Measurements from ENCODE around the gene RPRD1B. TPM values are rescaled to one million over a fixed set of nuclear protein-coding genes. Genes with fewer than 3 reads are reported as not detected.
"Not testable (repeated sequence)": the region's sequence is repeated elsewhere in the genome, so short reads cannot be mapped to it uniquely, and the experiment has no call there.

Gene RPRD1B
- total RNA-seq, 1 donor from 2014 or later, result 34.4 TPM

GRCh38 chr20:38095017-38095686 is 61.6 kb downstream of the RPRD1B start:
- intact Hi-C loops (cut with micrococcal nuclease), result no loop called here

DNA sequence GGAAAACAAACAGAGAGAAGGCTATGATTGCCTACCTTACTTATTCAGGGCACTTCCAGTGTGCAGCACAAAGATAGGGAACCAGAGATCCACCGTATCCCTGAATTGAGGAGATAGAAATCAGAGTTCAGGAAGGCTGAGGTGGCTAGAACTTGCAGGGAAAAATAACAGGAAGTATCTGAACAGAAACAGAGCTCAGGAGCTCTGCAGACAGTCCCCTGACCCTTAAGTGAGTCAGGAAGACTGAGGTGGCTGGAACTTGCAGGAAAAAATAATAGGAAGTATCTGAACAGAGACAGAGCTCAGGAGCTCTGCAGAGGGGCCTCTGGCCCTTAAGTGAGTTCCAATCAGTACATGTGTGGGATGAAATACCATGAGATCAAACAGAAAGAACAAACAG is 65.4 kb downstream of the RPRD1B start:
- intact Hi-C loops (cut with micrococcal nuclease), result no loop called here

DNA sequence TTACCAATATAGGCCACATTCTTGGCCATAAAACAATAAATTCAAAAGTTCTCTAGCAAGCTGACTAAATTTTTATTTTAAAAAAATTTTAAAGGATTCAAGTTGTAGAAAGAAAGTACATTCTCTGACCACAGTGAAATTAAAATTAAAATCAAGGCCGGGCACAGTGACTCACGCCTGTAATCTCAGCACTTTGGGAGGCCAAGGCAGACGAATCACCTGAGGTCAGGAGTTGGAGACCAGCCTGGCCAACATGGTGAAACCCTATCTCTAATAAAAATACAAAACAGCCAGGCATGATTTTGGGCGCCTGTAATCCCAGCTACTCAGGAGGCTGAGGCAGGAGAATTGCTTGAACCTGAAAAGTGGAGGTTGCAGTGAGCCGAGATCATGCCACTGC is 68.7 kb downstream of the RPRD1B start:
- intact Hi-C loops (cut with micrococcal nuclease), result not testable (repeated sequence)

GRCh38 chr20:38104285-38104684 is 70.7 kb downstream of the RPRD1B start:
- intact Hi-C loops (cut with micrococcal nuclease), result no loop called here

GRCh38 chr20:38106461-38106860 is 72.9 kb downstream of the RPRD1B start:
- intact Hi-C loops (cut with micrococcal nuclease), result no loop called here

GRCh38 chr20:38107386-38107785 is 73.8 kb downstream of the RPRD1B start:
- intact Hi-C loops (cut with micrococcal nuclease), result not testable (repeated sequence)

DNA sequence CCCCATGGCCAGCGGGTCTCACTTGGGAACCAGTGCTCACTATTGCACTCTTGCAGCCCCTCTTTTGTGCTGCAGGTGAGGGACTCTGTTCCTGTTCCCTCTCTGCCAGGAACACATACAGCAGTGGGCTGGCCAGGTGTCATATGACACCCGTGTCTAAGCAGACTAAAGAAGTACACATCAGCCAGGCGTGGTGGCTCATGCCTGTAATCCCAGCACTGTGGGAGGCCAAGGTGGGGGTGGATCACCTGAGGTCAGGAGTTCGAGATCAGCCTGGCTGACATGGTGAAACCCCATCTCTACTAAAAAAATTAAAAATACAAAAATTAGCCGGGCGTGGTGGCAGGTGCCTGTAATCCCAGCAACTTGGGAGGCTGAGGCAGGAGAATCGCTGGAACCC is 74.4 kb downstream of the RPRD1B start:
- intact Hi-C loops (cut with micrococcal nuclease), result not testable (repeated sequence)

GRCh38 chr20:38108438-38108985 is 75.0 kb downstream of the RPRD1B start:
- intact Hi-C loops (cut with micrococcal nuclease), result no loop called here

DNA sequence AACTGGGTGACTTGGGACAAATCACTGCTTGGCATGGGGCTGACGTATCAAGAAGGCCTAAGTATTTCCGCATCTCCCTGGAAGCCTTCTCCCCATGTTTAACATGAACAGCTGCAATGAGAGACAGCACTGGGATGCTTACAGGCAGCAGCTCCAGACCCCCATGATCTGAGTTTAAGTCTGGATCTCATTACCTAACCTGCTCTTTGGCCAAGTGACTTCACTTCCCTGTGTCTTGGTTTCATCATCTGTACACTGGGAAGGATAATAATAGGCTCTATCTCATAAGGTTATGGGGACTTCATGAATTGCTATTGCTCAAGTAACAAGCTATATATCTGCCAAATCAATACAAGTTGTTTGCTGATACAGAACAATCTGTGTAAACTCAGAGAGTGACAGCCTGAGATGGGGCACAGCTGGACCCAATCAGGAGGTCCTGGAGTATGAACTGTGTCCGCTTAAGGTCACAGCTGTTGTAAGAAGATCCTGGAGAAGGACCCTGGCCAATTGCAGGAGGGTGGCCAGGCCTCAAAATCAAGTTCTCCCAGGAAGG is 75.5 kb downstream of the RPRD1B start:
- intact Hi-C loops (cut with micrococcal nuclease), result no loop called here

- intact Hi-C loops (cut with micrococcal nuclease), result no loop called here
Measured at GRCh38 chr20:38109591-38110524, 76.3 kb downstream of the RPRD1B start.

DNA sequence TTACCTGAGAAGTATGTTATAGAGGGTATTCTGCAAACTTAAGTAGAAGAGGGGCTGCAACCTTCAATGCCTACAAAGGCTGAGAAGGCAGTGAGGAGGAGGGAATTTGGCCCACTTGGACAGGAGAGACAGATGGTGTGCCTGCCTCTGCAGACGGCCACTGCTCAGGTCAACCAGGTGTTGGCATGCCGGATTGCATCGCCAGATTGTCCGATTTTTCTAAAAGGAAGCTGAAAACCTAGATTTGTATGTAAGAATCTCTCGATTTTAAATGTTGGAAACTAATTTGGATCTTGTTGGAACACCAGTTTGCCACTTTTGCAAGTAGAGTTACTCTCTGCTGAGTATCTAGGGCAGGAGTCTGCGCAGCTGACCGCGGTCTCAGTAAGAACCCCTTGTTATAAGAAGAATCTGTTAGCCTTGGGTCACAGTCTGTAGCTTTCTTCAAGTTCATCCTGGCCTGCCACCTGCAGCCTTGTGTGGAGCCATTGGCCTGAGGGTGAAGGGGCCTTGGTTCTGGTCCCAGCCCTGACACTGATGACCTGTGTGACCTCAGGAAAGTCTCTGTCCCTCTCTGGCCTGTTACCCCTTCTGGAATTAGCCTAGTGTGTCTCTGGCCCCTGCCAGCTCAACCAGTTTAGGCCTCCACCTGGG is 77.1 kb downstream of the RPRD1B start:
- intact Hi-C loops (cut with micrococcal nuclease), result no loop called here

GRCh38 chr20:38111366-38112232 is 78.1 kb downstream of the RPRD1B start:
- intact Hi-C loops (cut with micrococcal nuclease), result no loop called here

DNA sequence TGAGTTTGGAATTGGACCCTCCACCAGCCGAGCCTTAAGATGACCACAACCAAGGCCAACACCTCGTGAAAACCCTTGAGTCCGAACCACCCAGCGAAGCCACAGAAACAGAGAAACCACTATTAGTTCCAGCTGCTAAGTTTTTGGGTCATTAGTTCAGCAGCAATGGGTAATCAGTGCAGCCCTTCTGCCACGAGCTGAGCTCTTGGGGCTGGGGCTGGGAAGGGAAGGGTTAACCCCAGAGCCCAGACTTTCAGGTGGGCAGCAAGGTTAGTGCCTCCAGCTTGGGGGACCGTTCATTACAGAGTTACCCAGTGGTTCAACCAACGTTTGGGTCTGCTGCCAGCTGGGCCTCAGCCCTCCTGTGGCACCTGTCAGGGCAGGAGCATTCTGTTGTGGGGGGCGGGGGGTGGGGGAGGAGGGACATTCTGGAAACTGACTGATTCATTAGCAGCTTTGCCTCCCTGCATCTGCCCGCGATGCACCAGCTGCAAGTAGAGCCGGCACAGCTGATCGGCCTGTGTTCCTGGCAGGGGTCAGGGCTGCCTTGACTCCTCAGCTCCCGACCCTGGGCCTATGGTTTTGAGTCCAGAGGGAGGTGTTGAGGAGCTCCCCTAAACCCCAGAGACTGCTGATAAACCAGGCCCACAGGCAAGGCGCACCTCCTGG is 78.8 kb downstream of the RPRD1B start:
- intact Hi-C loops (cut with micrococcal nuclease), result no loop called here

- intact Hi-C loops (cut with micrococcal nuclease), result no loop called here
Measured at GRCh38 chr20:38112930-38113294, 79.4 kb downstream of the RPRD1B start.

DNA sequence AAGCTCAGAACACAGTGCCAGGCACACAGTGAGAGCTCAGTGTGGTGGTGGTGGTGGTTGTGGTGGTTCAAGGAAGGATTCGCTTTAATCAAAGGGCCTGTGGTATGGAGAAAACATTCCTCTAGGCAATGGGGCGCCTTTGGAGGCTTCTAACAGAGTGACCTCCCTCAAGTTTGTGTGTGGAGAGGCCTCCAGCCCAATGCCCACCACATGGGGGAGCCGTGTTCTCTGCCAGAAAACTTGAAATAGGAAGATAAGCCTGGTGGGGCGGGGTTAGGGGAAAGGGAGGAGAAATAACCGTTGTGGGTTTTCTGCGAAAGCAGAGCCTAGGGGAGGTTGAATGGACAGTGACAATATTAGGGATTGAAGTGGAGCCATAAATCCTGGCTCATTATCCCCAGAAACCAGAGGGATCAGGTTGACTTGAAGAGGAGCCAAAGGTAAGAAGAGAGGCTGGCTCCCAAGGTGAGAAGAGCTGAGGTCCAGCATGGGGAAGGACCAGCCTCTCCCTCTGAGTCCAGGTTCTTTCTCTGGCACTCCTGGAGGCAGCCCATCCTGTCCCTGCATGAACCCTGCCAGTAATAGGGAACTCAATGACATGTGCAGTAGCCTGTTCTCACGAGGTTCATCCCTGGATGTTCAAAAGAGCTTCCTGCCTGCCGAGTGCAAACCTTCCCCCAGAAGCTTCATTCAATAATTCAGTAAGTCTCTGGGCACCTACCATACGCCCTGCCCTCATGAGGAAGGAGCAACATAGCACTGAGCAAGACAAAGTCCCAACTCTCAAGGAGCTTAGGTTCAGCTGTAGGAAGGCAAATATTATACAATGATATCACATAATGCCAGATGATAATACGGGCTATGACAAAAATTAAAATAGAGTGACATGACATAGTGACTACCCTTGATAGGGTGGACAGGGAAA is 80.1 kb downstream of the RPRD1B start:
- intact Hi-C loops (cut with micrococcal nuclease), result no loop called here

GRCh38 chr20:38114353-38114791 is 80.8 kb downstream of the RPRD1B start:
- intact Hi-C loops (cut with micrococcal nuclease), result no loop called here

DNA sequence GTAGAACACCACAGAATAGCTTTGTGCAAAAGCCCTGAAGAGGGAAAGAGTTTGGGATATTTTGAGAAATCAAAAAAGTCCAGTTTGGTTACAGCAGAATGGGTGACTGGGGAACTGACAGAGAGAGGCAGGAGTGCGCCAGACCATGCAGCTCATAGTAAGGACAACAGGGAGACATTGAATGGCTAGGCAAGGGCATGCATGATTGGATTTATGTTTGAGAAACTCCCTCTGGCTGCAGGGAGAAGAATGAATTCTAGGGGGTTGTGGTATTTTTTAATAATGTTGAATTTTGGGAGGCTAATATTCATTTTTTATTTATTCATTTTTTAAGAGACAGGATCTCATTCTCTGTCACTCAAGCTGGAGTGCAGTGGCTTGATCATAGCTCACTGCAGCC is 81.7 kb downstream of the RPRD1B start:
- intact Hi-C loops (cut with micrococcal nuclease), result no loop called here

GRCh38 chr20:38115896-38116295 is 82.3 kb downstream of the RPRD1B start:
- intact Hi-C loops (cut with micrococcal nuclease), result no loop called here

Measured in T-helper 2 cell treated with Interferon-gamma antibody and Interleukin-4, amounts not matched to agents 100 ng/mL and 5 ng/mL, for 36 hours (primary cell).